ENCODE data around the gene KCNK5.

- TF ChIP-seq POLR2A (IDR thresholded peaks at IDR 0.05), result no peak
- TF ChIP-seq CTCF (IDR thresholded peaks at IDR 0.05 in 4 of 5, conservative IDR thresholded peaks at IDR 0.05 in 1 of 5), result no peak
Measured at GRCh38 chr6:39178804-39179203, 50.5 kb downstream of the KCNK5 start.

Data from gastrocnemius medialis (tissue), 4 donors.